Naive thymus-derived CD4-positive, alpha-beta T cell (primary cell): ENCODE data around the gene PRAMEF13. TPM values are rescaled to one million over a fixed set of nuclear protein-coding genes. Genes with fewer than 3 reads are reported as not detected.
"Not testable (repeated sequence)": the region's sequence is repeated elsewhere in the genome, so short reads cannot be mapped to it uniquely, and the experiment has no call there.

ENCODE experiments used
- ATAC-seq: fragments of 150-1000 bp; cut with Tn5 transposase; 2 replicates; pipeline ENCODE4 v1.10.0; 2021; ENCODE audit warnings: mild to moderate bottlenecking, moderate library complexity
- CTCF ChIA-PET: fragments of 350-600 bp; sonication (Branson Sonifier 250); formaldehyde crosslinking; loops from one replicate; lab custom pipeline; 2021; ENCODE audit warnings: antibody characterized with exemption; lab: Charles Lee
- POLR2A ChIA-PET: fragments of 350-600 bp; sonication (Branson Sonifier 250); formaldehyde crosslinking; loops from one replicate; lab custom pipeline; 2021; ENCODE audit warnings: antibody characterized with exemption, inconsistent platforms; lab: Charles Lee
- DNase-seq, 9 donors: peaks; one replicate each; pipeline versions ENCODE4 v3.0.0 to v3.0.0-alpha.2; 2020 to 2022; ENCODE audit warnings: mixed read lengths in 1 of 9
- H3K27ac ChIP-seq: one replicate; pipeline ENCODE4 v1.7.0; 2013; ENCODE audit warnings: mild to moderate bottlenecking, low read depth, low read length, moderate library complexity
- H3K27me3 ChIP-seq, 2 donors: one replicate each; pipeline ENCODE4 v1.7.0; 2013; ENCODE audit warnings: low read length in 2 of 2, mild to moderate bottlenecking in 2 of 2, moderate library complexity in 2 of 2; ENCODE audit not compliant: control insufficient read depth in 2 of 2, insufficient read depth in 2 of 2
- H3K36me3 ChIP-seq, 3 experiments: 1 replicate in 2 of 3; 2 replicates in 1 of 3; pipeline ENCODE4 v1.7.0; 2013; ENCODE audit warnings: low read length in 3 of 3, mild to moderate bottlenecking in 3 of 3, moderate library complexity in 1 of 3; ENCODE audit not compliant: insufficient read depth in 3 of 3, control insufficient read depth in 2 of 3
- H3K4me1 ChIP-seq, 2 donors: one replicate each; pipeline ENCODE4 v1.7.0; 2013; ENCODE audit warnings: low read length in 2 of 2, mild to moderate bottlenecking in 2 of 2, moderate library complexity in 1 of 2; ENCODE audit not compliant: control insufficient read depth in 2 of 2, insufficient read depth in 2 of 2
- H3K4me3 ChIP-seq: 2 replicates; pipeline ENCODE4 v1.7.0; 2013; ENCODE audit warnings: mild to moderate bottlenecking, low read length
- H3K9me3 ChIP-seq, 3 experiments: 1 replicate in 2 of 3; 2 replicates in 1 of 3; pipeline ENCODE4 v1.7.0; 2013; ENCODE audit warnings: low read length in 3 of 3; ENCODE audit not compliant: control insufficient read depth in 2 of 3
- H3K27ac Mint-ChIP-seq, 9 donors: one replicate each; pipeline ENCODE4 v1.8.0; 2020 to 2022; ENCODE audit warnings: mixed read lengths in 9 of 9, mild to moderate bottlenecking in 8 of 9, moderate library complexity in 5 of 9, inconsistent platforms in 2 of 9
- H3K27me3 Mint-ChIP-seq, 5 donors: one replicate each; pipeline ENCODE4 v1.8.0; 2021 to 2022; ENCODE audit warnings: mixed read lengths in 5 of 5, mild to moderate bottlenecking in 1 of 5
- H3K36me3 Mint-ChIP-seq, 5 donors: one replicate each; pipeline ENCODE4 v1.8.0; 2020 to 2022; ENCODE audit warnings: mixed read lengths in 5 of 5, mild to moderate bottlenecking in 3 of 5, inconsistent platforms in 1 of 5
- H3K4me1 Mint-ChIP-seq, 7 donors: one replicate each; pipeline ENCODE4 v1.8.0; 2020 to 2022; ENCODE audit warnings: mixed read lengths in 7 of 7, mild to moderate bottlenecking in 3 of 7, inconsistent platforms in 1 of 7
- H3K4me3 Mint-ChIP-seq, 10 donors: one replicate each; pipeline ENCODE4 v1.8.0; 2020 to 2022; ENCODE audit warnings: mild to moderate bottlenecking in 10 of 10, mixed read lengths in 10 of 10, moderate library complexity in 6 of 10, inconsistent platforms in 2 of 10
- H3K9me3 Mint-ChIP-seq, 11 donors: one replicate each; pipeline ENCODE4 v1.8.0; 2020 to 2022; ENCODE audit warnings: mixed read lengths in 11 of 11, mild to moderate bottlenecking in 4 of 11, inconsistent platforms in 1 of 11, moderate library complexity in 1 of 11
- intact Hi-C, 2 donors: fragments of 100-400 bp; cut with micrococcal nuclease; formaldehyde crosslinking; loops; one replicate each; pipeline ENCODE4 v1.15.1; 2023
- polyA plus RNA-seq, 2 donors: library from polyadenylated mRNA; unstranded; fragments of 300-500 nt; fragmentation: Illumina TruSeq; gene quantifications; one replicate each; pipeline ENCODE4 v1.2.3, GENCODE V29; 2021
- total RNA-seq, 6 experiments: library from RNA in 5 of 6; stranded (reverse) in 5 of 6; gene quantifications; 1 replicate in 5 of 6; 2 replicates in 1 of 6; pipeline ENCODE4 v1.2.3 and lab custom pipeline; 2021 to 2026

PRAMEF13 gene
- total and polyA plus RNA-seq, 7 experiments from 2014 or later = not detected

DNA sequence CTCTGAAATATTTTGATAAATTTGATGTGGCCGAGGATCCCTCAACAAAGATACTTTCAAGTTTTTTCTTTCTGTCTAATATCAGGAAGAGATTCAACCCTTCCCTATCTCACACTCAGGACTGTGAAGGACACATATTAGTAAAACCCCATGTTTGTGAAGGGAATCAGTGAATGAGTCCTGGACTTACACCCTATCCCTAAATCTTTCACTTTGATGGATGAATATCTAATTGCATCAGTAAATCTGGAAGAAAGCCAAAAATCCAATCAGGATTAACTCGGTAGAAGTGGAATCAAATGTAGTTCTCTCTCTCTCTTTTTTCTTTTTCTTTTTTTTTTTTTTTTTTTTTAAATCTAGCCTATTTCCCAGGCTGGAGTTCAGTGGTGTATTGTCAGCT, 29.7 kb downstream of the PRAMEF13 start, which contains the start of gene PRAMEF9:
PRAMEF9 (plus strand) TSS at position 301 of the 400 bp plus-strand sequence. CDS start 3,433 bp downstream, outside the sequence.
- ATAC-seq, DNase-seq, H3K9me3 Mint-ChIP-seq, POLR2A ChIA-PET, intact Hi-C loops, H3K9me3 ChIP-seq, H3K4me1 Mint-ChIP-seq, H3K4me1 ChIP-seq, H3K36me3 Mint-ChIP-seq, H3K27me3 ChIP-seq, H3K4me3 ChIP-seq, CTCF ChIA-PET, H3K27ac Mint-ChIP-seq, H3K36me3 ChIP-seq, H3K27me3 Mint-ChIP-seq, H3K27ac ChIP-seq, H3K4me3 Mint-ChIP-seq: not testable (repeated sequence)

DNA sequence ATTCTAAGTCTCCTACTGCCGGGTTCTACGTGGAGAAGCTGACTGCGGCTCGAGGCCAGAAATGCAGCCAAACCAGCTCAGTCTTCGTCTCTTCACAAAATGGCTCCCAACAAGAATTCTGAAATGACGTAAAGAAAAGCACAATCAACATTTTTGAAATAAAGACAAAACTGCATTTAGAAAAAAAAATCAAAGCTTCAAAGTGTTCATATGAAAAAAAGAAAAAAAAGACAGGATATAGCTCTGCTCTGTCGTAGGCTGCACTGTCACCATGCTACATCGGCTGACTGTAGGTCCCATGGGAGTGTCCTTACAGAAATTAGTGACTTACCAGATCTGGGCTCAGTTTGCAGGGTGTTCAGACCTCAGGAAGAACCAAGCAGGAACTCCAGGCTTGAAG, 35.7 kb downstream of the PRAMEF13 start, which contains the start of gene HNRNPCL4:
HNRNPCL4 (minus strand) TSS at position 101 of the 400 bp plus-strand sequence. CDS start 164 bp downstream, outside the sequence.
- H3K27me3 ChIP-seq, POLR2A ChIA-PET, DNase-seq, H3K36me3 ChIP-seq, H3K4me1 ChIP-seq, H3K4me3 Mint-ChIP-seq, CTCF ChIA-PET, H3K4me3 ChIP-seq, H3K36me3 Mint-ChIP-seq, H3K9me3 Mint-ChIP-seq, intact Hi-C loops, H3K27ac Mint-ChIP-seq, H3K9me3 ChIP-seq, H3K27me3 Mint-ChIP-seq, H3K27ac ChIP-seq, H3K4me1 Mint-ChIP-seq, ATAC-seq: not testable (repeated sequence)

DNA sequence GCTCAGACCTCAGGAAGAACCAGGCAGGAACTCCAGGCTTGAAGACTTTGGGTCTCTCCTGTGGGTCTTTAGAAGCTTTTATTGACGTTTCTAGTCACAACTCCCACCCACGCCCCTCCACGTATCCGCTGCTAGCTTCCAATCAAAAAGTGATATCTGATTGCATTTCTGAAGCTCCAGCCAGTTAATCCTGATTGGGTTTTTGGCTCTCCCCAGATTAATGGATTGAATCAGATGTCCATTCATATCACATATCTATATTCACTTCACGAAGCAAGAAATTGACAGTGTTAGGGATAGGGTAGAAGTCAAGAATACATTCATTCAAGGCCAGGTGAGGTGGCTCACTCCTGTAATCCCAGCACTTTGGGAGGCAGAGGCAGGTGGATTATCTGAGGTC, 45.3 kb downstream of the PRAMEF13 start, which contains the start of gene PRAMEF26:
PRAMEF26 (minus strand) TSS at position 101 of the 400 bp plus-strand sequence. CDS start 2,914 bp downstream, outside the sequence.
- intact Hi-C loops, CTCF ChIA-PET, H3K27ac Mint-ChIP-seq, H3K4me3 Mint-ChIP-seq, H3K4me1 ChIP-seq, H3K4me3 ChIP-seq, H3K36me3 ChIP-seq, H3K4me1 Mint-ChIP-seq, H3K9me3 ChIP-seq, H3K27me3 ChIP-seq, H3K27ac ChIP-seq, DNase-seq, ATAC-seq, H3K9me3 Mint-ChIP-seq, H3K27me3 Mint-ChIP-seq, H3K36me3 Mint-ChIP-seq, POLR2A ChIA-PET: not testable (repeated sequence)

Other genes starting within 250 kb of the PRAMEF13 start
- not detected for gene PRAMEF27, start 144.8 kb downstream of the PRAMEF13 start, total RNA-seq
- not detected for gene PRAMEF27, start 144.8 kb downstream of the PRAMEF13 start, polyA plus RNA-seq
- gene HNRNPCL3, start 140.6 kb downstream of the PRAMEF13 start, total RNA-seq = not detected
- gene HNRNPCL3, start 140.6 kb downstream of the PRAMEF13 start, polyA plus RNA-seq = not detected
- not detected for gene PRAMEF25, start 130.6 kb downstream of the PRAMEF13 start, total RNA-seq
- gene PRAMEF25, start 130.6 kb downstream of the PRAMEF13 start, polyA plus RNA-seq = not detected
- not detected for gene HNRNPCL2, start 84.6 kb downstream of the PRAMEF13 start, total RNA-seq
- gene HNRNPCL2, start 84.6 kb downstream of the PRAMEF13 start, polyA plus RNA-seq = not detected
- gene PRAMEF26, start 45.4 kb downstream of the PRAMEF13 start, total RNA-seq = not detected
- not detected for gene PRAMEF26, start 45.4 kb downstream of the PRAMEF13 start, polyA plus RNA-seq
- gene HNRNPCL4, start 35.8 kb downstream of the PRAMEF13 start, total RNA-seq = not detected
- not detected for gene HNRNPCL4, start 35.8 kb downstream of the PRAMEF13 start, polyA plus RNA-seq
- gene PRAMEF9, start 29.6 kb downstream of the PRAMEF13 start, total RNA-seq = not detected
- gene PRAMEF9, start 29.6 kb downstream of the PRAMEF13 start, polyA plus RNA-seq = not detected
- gene PRAMEF18, start 24.7 kb upstream of the PRAMEF13 start, total RNA-seq = not detected
- gene PRAMEF18, start 24.7 kb upstream of the PRAMEF13 start, polyA plus RNA-seq = not detected
- not detected for gene PRAMEF5, start 52.8 kb upstream of the PRAMEF13 start, total RNA-seq
- not detected for gene PRAMEF5, start 52.8 kb upstream of the PRAMEF13 start, polyA plus RNA-seq
- gene PRAMEF8, start 83.7 kb upstream of the PRAMEF13 start, total RNA-seq = not detected
- not detected for gene PRAMEF8, start 83.7 kb upstream of the PRAMEF13 start, polyA plus RNA-seq
- gene PRAMEF33, start 102.1 kb upstream of the PRAMEF13 start, total RNA-seq = not detected
- gene PRAMEF33, start 102.1 kb upstream of the PRAMEF13 start, polyA plus RNA-seq = not detected
- not detected for gene PRAMEF15, start 114.2 kb upstream of the PRAMEF13 start, total RNA-seq
- not detected for gene PRAMEF15, start 114.2 kb upstream of the PRAMEF13 start, polyA plus RNA-seq
- gene PRAMEF14, start 145.7 kb upstream of the PRAMEF13 start, total RNA-seq = not detected
- gene PRAMEF14, start 145.7 kb upstream of the PRAMEF13 start, polyA plus RNA-seq = not detected
- not detected for gene PRAMEF19, start 170.5 kb upstream of the PRAMEF13 start, total RNA-seq
- gene PRAMEF19, start 170.5 kb upstream of the PRAMEF13 start, polyA plus RNA-seq = not detected
- not detected for gene PRAMEF17, start 188.2 kb upstream of the PRAMEF13 start, total RNA-seq
- gene PRAMEF17, start 188.2 kb upstream of the PRAMEF13 start, polyA plus RNA-seq = not detected
- gene PRAMEF20, start 209.0 kb upstream of the PRAMEF13 start, total RNA-seq = not detected
- gene PRAMEF20, start 209.0 kb upstream of the PRAMEF13 start, polyA plus RNA-seq = not detected